ENCODE results near the gene GDF9. TPM values are rescaled to one million over a fixed set of nuclear protein-coding genes. Genes with fewer than 3 reads are reported as not detected.

The GDF9 gene
- total RNA-seq, 1 donor from 2014 or later: 0.88 TPM

GRCh38 chr5:132820162-132820754, 46.0 kb downstream of the GDF9 start:
- Histone ChIP-seq H3K36me3 (ENCODE audit: control insufficient read depth, insufficient read depth, low read length) (no peaks in the 10 kb centered on the region), H3K4me3 (ENCODE audit: low read depth, low read length) (no peak overlapping the region), H3K27me3 (ENCODE audit: control insufficient read depth, insufficient read depth, low read length) (peaks cover under 1% of the 10 kb centered on the region)
- DNase-seq (ENCODE audit: low read depth): peak; percentile 56
- peak; percentile 91 for TF ChIP-seq CTCF (IDR thresholded peaks at IDR 0.05; ENCODE audit: insufficient read depth, low read length, poor library complexity, severe bottlenecking)

DNA sequence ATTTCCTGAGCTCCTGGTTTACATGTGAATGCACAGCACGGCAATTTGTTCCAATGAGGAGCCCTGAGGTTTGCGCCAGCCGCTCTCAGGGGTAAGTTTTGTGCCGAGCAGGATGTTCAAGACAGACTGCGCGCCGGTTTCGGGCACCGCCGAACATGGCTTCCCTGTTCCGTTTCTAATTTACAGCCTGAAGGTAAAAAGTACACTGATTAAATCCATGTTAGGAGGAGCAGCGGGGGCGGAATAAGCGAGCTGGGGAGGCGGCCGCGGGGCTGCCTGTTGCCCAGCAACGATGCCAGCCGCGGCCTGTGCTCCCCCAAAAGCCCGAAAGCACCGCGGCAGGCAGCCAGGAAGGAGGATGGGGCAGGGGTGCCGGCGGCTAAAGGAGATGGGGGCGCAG, 46.8 kb downstream of the GDF9 start:
- H3K4me3 ChIP-seq (ENCODE audit: low read depth, low read length): no peak overlapping the region
- no peaks in the 10 kb centered on the region for H3K36me3 ChIP-seq (ENCODE audit: control insufficient read depth, insufficient read depth, low read length)
- peaks cover 8% of the 10 kb centered on the region for H3K27me3 ChIP-seq (ENCODE audit: control insufficient read depth, insufficient read depth, low read length)
- no peak for DNase-seq (ENCODE audit: low read depth)
- TF ChIP-seq CTCF (IDR thresholded peaks at IDR 0.05; ENCODE audit: insufficient read depth, low read length, poor library complexity, severe bottlenecking): no peak

GRCh38 chr5:132817011-132817410, 49.3 kb downstream of the GDF9 start:
- Histone ChIP-seq H3K36me3 (ENCODE audit: control insufficient read depth, insufficient read depth, low read length) (no peaks in the 10 kb centered on the region), H3K4me3 (ENCODE audit: low read depth, low read length) (no peak overlapping the region), H3K27me3 (ENCODE audit: control insufficient read depth, insufficient read depth, low read length) (peaks cover 28% of the 10 kb centered on the region)
- no peak for TF ChIP-seq CTCF (IDR thresholded peaks at IDR 0.05; ENCODE audit: insufficient read depth, low read length, poor library complexity, severe bottlenecking)
- no peak for DNase-seq (ENCODE audit: low read depth)

- DNase-seq (ENCODE audit: low read depth): no peak
- Histone ChIP-seq H3K27me3 (ENCODE audit: control insufficient read depth, insufficient read depth, low read length) (peaks cover 32% of the 10 kb centered on the region), H3K4me3 (ENCODE audit: low read depth, low read length) (no peak overlapping the region), H3K36me3 (ENCODE audit: control insufficient read depth, insufficient read depth, low read length) (no peaks in the 10 kb centered on the region)
- no peak for TF ChIP-seq CTCF (IDR thresholded peaks at IDR 0.05; ENCODE audit: insufficient read depth, low read length, poor library complexity, severe bottlenecking)
Observed at GRCh38 chr5:132816554-132816953, 49.7 kb downstream of the GDF9 start.

GRCh38 chr5:132816083-132816482, 50.2 kb downstream of the GDF9 start:
- Histone ChIP-seq H3K4me3 (ENCODE audit: low read depth, low read length) (no peak overlapping the region), H3K27me3 (ENCODE audit: control insufficient read depth, insufficient read depth, low read length) (peaks cover 32% of the 10 kb centered on the region), H3K36me3 (ENCODE audit: control insufficient read depth, insufficient read depth, low read length) (no peaks in the 10 kb centered on the region)
- no peak for DNase-seq (ENCODE audit: low read depth)
- TF ChIP-seq CTCF (IDR thresholded peaks at IDR 0.05; ENCODE audit: insufficient read depth, low read length, poor library complexity, severe bottlenecking): no peak

GRCh38 chr5:132815454-132815853, 50.8 kb downstream of the GDF9 start:
- H3K4me3 ChIP-seq (ENCODE audit: low read depth, low read length): no peak overlapping the region
- H3K36me3 ChIP-seq (ENCODE audit: control insufficient read depth, insufficient read depth, low read length): no peaks in the 10 kb centered on the region
- no peak for TF ChIP-seq CTCF (IDR thresholded peaks at IDR 0.05; ENCODE audit: insufficient read depth, low read length, poor library complexity, severe bottlenecking)
- no peak for DNase-seq (ENCODE audit: low read depth)
- H3K27me3 ChIP-seq (ENCODE audit: control insufficient read depth, insufficient read depth, low read length): peaks cover 32% of the 10 kb centered on the region
